OCI-LY7 (cell line): Measurements from ENCODE around the gene ZFHX3.

Experiments
- CTCF ChIP-seq: fragments of 200-600 bp; sonication (generic); conservative IDR thresholded peaks from 2 replicates; pipeline ENCODE4 v1.5.1; 2014; ENCODE audit warnings: mild to moderate bottlenecking, antibody characterized with exemption, low read length, moderate library complexity, mixed read lengths
- EZH2phosphoT487 ChIP-seq: fragments of 200-600 bp; sonication (generic); IDR thresholded peaks from 2 replicates; pipeline ENCODE4 v1.6.1; 2018; ENCODE audit warnings: low read depth, borderline replicate concordance, mild to moderate bottlenecking, mixed run types, antibody characterized with exemption, low read length, moderate library complexity, mixed read lengths

GRCh38 chr16:72896485-72897118 lies 151.3 kb downstream of the ZFHX3 start:
- no peak for TF ChIP-seq CTCF
- TF ChIP-seq EZH2phosphoT487 = no peak
